Measurements from ENCODE around the gene TRPV3. TPM values are rescaled to one million over a fixed set of nuclear protein-coding genes. Genes with fewer than 3 reads are reported as not detected.

Gene TRPV3
- total RNA-seq, 1 experiment from 2014 or later = 0.31 TPM

- H3K4me3 ChIP-seq (ENCODE audit: low read depth in 2 of 2, low read length in 2 of 2) = no peak overlapping the region
- no peaks in the 10 kb centered on the region for H3K27me3 ChIP-seq (ENCODE audit: control insufficient read depth, insufficient read depth, low read length)
- intact Hi-C loops (cut with micrococcal nuclease; ENCODE audit: unreplicated experiment) = no loop called here
- no peaks in the 10 kb centered on the region for H3K36me3 ChIP-seq (ENCODE audit: control insufficient read depth, insufficient read depth, low read length)
- ATAC-seq (no peak), DNase-seq (ENCODE audit: low read depth, low spot score) (no peak)
- H3K9me3 ChIP-seq (ENCODE audit: control insufficient read depth, insufficient read depth, low read depth, low read length) = no peaks in the 10 kb centered on the region
- TF ChIP-seq REST (IDR thresholded peaks at IDR 0.05; ENCODE audit: insufficient read depth in 1 of 2, low read depth in 2 of 2, low read length in 1 of 2) (no peak), SIN3A (IDR thresholded peaks at IDR 0.05; ENCODE audit: borderline replicate concordance, insufficient read depth, low read depth, low read length) (no peak), CTCF (IDR thresholded peaks at IDR 0.05) (no peak), TCF7L2 (IDR thresholded peaks at IDR 0.05; ENCODE audit: low read depth, low read length) (no peak), POLR2AphosphoS5 (IDR thresholded peaks at IDR 0.05; ENCODE audit: low read depth, low read length) (no peak)
- ChIA-PET CTCF (no interaction called here), POLR2A (no interaction called here)
- no TSS peak for BruUV-seq (replicated peaks)
- H3K4me1 ChIP-seq (ENCODE audit: control insufficient read depth, insufficient read depth, low read length) = no peaks in the 10 kb centered on the region
- in situ Hi-C loops (cut with HindIII; ENCODE audit: low pct_unique_long_range_greater_than_20kb, low sequenced_read_pairs) = no loop called here
- H3K27ac ChIP-seq (ENCODE audit: low read length) = no peak overlapping the region
Measured at GRCh38 chr17:3603119-3603869, 45.7 kb upstream of the TRPV3 start.

GRCh38 chr17:3602499-3602898 lies 44.9 kb upstream of the TRPV3 start:
- ChIA-PET CTCF (no interaction called here), POLR2A (no interaction called here)
- Histone ChIP-seq H3K27me3 (ENCODE audit: control insufficient read depth, insufficient read depth, low read length) (no peaks in the 10 kb centered on the region), H3K36me3 (ENCODE audit: control insufficient read depth, insufficient read depth, low read length) (no peaks in the 10 kb centered on the region), H3K9me3 (ENCODE audit: control insufficient read depth, insufficient read depth, low read depth, low read length) (no peaks in the 10 kb centered on the region), H3K4me3 (ENCODE audit: low read depth in 2 of 2, low read length in 2 of 2) (no peak overlapping the region), H3K4me1 (ENCODE audit: control insufficient read depth, insufficient read depth, low read length) (no peaks in the 10 kb centered on the region), H3K27ac (ENCODE audit: low read length) (no peak overlapping the region)
- ATAC-seq = 0 out of 2 replicates have a peak, but pooled peaks have one; percentile 44
- TF ChIP-seq REST (IDR thresholded peaks at IDR 0.05; ENCODE audit: insufficient read depth in 1 of 2, low read depth in 2 of 2, low read length in 1 of 2) = no peak
- no peak for TF ChIP-seq SIN3A (IDR thresholded peaks at IDR 0.05; ENCODE audit: borderline replicate concordance, insufficient read depth, low read depth, low read length)
- no peak; the same call in 1 of the 2 replicates for TF ChIP-seq CTCF (IDR thresholded peaks at IDR 0.05)
- no peak for TF ChIP-seq TCF7L2 (IDR thresholded peaks at IDR 0.05; ENCODE audit: low read depth, low read length)
- TF ChIP-seq POLR2AphosphoS5 (IDR thresholded peaks at IDR 0.05; ENCODE audit: low read depth, low read length) = no peak
- DNase-seq (ENCODE audit: low read depth, low spot score) = peak; percentile 15
- no TSS peak for BruUV-seq (replicated peaks)
- in situ Hi-C loops (cut with HindIII; ENCODE audit: low pct_unique_long_range_greater_than_20kb, low sequenced_read_pairs) = no loop called here
- intact Hi-C loops (cut with micrococcal nuclease; ENCODE audit: unreplicated experiment) = no loop called here

All from Panc1 (cell line).